Fibroblast of the aortic adventitia (primary cell): ENCODE data around the gene CDH12. TPM values are rescaled to one million over a fixed set of nuclear protein-coding genes. Genes with fewer than 3 reads are reported as not detected.

Experiments used
- DNase-seq: peaks from one replicate; pipeline ENCODE4 v3.0.0-alpha.2; 2010; ENCODE audit warnings: low read depth
- H3K4me3 ChIP-seq: 2 replicates; pipeline ENCODE4 v1.5.1; 2011; ENCODE audit warnings: low read depth, mild to moderate bottlenecking, control low read depth, low read length, moderate library complexity
- total RNA-seq: library from RNA; depleted of rRNA; stranded (reverse); fragments of >200 nt; gene quantifications from 2 replicates; pipeline ENCODE4 v1.2.3, GENCODE V29; 2012; ENCODE audit warnings: low replicate concordance
- TF ChIP-seq, protein P1 (sequence below): IDR thresholded peaks from 2 replicates; pipeline ENCODE4 v1.5.1; 2011; ENCODE audit warnings: mild to moderate bottlenecking, low read length, control low read depth, inconsistent platforms; ENCODE audit not compliant: insufficient read depth

CDH12 gene
- total RNA-seq, 1 donor, result 0.09 TPM

DNA sequence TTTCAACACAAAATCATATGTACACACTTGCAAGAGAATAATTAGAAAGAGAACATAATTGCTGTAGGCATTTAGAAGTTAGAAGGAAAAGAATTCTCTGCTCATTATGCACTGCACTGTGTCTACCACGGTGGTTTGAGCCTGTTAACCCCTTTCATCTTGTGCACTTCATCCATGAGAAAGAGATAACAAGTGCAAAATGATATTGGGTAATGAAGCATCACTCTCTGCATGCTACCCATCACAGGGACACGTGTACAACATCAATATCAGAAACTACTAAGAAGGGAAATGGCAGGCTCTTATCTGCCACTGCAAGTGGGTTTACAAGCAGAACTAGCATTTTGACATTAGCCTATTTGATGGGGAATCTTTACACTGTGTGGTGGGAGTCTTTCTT is 202.6 kb downstream of the CDH12 start:
- no peak overlapping the region for H3K4me3 ChIP-seq
- TF ChIP-seq, protein P1, sequence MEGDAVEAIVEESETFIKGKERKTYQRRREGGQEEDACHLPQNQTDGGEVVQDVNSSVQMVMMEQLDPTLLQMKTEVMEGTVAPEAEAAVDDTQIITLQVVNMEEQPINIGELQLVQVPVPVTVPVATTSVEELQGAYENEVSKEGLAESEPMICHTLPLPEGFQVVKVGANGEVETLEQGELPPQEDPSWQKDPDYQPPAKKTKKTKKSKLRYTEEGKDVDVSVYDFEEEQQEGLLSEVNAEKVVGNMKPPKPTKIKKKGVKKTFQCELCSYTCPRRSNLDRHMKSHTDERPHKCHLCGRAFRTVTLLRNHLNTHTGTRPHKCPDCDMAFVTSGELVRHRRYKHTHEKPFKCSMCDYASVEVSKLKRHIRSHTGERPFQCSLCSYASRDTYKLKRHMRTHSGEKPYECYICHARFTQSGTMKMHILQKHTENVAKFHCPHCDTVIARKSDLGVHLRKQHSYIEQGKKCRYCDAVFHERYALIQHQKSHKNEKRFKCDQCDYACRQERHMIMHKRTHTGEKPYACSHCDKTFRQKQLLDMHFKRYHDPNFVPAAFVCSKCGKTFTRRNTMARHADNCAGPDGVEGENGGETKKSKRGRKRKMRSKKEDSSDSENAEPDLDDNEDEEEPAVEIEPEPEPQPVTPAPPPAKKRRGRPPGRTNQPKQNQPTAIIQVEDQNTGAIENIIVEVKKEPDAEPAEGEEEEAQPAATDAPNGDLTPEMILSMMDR, result no peak
- DNase-seq, result no peak

GRCh38 chr5:22649074-22649473 is 204.1 kb downstream of the CDH12 start:
- TF ChIP-seq, protein P1, result no peak
- DNase-seq, result no peak
- no peak overlapping the region for H3K4me3 ChIP-seq

GRCh38 chr5:22644859-22645258 is 208.3 kb downstream of the CDH12 start:
- H3K4me3 ChIP-seq, result no peak overlapping the region
- TF ChIP-seq, protein P1, result no peak
- DNase-seq, result no peak

GRCh38 chr5:22643356-22643755 is 209.8 kb downstream of the CDH12 start:
- DNase-seq, result no peak
- no peak overlapping the region for H3K4me3 ChIP-seq
- TF ChIP-seq, protein P1, result no peak

DNA sequence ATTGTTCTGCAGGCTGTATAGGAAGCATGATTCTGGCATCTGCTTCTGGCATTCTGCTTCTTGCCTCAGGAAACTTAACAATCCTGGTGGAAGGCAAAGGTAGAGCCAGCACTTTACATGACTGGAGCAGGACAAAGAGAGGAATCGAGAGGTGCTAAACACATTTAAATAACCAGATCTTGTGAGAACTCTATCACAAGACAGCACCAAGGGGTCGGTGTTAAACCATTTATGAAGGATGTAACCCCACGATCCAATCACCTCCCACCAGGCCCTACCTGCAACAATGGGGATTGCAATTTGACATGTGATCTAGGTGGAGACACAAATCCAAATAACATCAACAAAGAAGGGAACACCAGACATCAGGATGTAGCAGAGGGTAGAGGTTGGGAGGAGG is 221.5 kb downstream of the CDH12 start:
- DNase-seq, result no peak
- TF ChIP-seq, protein P1, result no peak
- H3K4me3 ChIP-seq, result no peak overlapping the region

GRCh38 chr5:22627029-22627428 is 226.1 kb downstream of the CDH12 start:
- TF ChIP-seq, protein P1, result no peak
- DNase-seq, result no peak
- no peak overlapping the region for H3K4me3 ChIP-seq

DNA sequence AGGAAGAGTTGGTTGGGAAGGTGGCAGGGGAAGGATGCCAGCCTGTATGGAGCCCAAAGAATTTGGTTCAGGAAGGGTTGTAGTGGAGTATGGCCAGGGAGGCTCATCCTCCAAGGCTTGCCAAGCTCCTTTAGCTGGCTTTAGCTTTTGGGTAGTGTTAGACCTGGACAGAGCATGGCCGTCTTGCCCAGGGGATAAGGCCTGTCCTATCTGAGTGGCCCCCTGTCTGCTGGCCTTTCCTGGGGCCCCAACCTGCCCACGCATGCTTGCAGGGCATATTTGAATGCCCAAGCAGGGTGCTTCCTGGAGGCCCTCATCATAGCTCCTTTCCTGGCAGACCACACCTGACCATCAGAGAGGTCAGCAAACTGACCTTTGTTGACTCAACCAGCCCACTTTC is 227.7 kb downstream of the CDH12 start:
- TF ChIP-seq, protein P1, result no peak
- no peak for DNase-seq
- no peak overlapping the region for H3K4me3 ChIP-seq
